HEK293T (cell line): ENCODE measurements around the gene SH2D1B.

Source experiments
- ELF4 ChIP-seq: fragments of 450-650 bp; IDR thresholded peaks from 2 replicates; pipeline ENCODE4 v1.6.1; 2017; ENCODE audit warnings: antibody characterized with exemption
- FOXA1 ChIP-seq: fragments of 450-650 bp; IDR thresholded peaks from 2 replicates; pipeline ENCODE4 v1.6.1; 2016; ENCODE audit warnings: mild to moderate bottlenecking
- LEF1 ChIP-seq: fragments of 450-650 bp; IDR thresholded peaks from 2 replicates; pipeline ENCODE4 v1.6.1; 2017; ENCODE audit warnings: mild to moderate bottlenecking, borderline replicate concordance
- NFRKB ChIP-seq: fragments of 450-650 bp; IDR thresholded peaks from 2 replicates; pipeline ENCODE4 v1.6.1; 2016; ENCODE audit warnings: mild to moderate bottlenecking, moderate library complexity
- PKNOX1 ChIP-seq: fragments of 450-650 bp; IDR thresholded peaks from 2 replicates; pipeline ENCODE4 v1.6.1; 2016
- SP1 ChIP-seq: fragments of 450-650 bp; IDR thresholded peaks from 2 replicates; pipeline ENCODE4 v1.6.1; 2017
- ZNF384 ChIP-seq: fragments of 450-650 bp; IDR thresholded peaks from 2 replicates; pipeline ENCODE4 v1.6.1; 2016

- TF ChIP-seq NFRKB (no peak), FOXA1 (no peak), PKNOX1 (no peak), LEF1 (no peak), ELF4 (no peak), ZNF384 (no peak), SP1 (no peak)
Observed at GRCh38 chr1:162367073-162367472, 44.9 kb downstream of the SH2D1B start.
